ENCODE data around the gene C2orf72.

- TF ChIP-seq POLR2A (IDR thresholded peaks at IDR 0.05; ENCODE audit: low read depth): no peak
- no peak for TF ChIP-seq CTCF (IDR thresholded peaks at IDR 0.05)
- no peak for TF ChIP-seq POLR2AphosphoS5 (IDR thresholded peaks at IDR 0.05)
- TF ChIP-seq EP300 (IDR thresholded peaks at IDR 0.05): no peak
Observed at GRCh38 chr2:231015926-231016325, 21.4 kb upstream of the C2orf72 start.

All from esophagus muscularis mucosa (tissue), 4 donors.